Duodenal mucosa (tissue), 2 donors: ENCODE results near the gene ETV7.

Experiments used
- H3K27ac ChIP-seq: one replicate; pipeline ENCODE4 v1.7.0; 2013; ENCODE audit warnings: low read depth, low read length
- H3K27me3 ChIP-seq, 2 donors: one replicate each; pipeline ENCODE4 v1.7.0; 2013; ENCODE audit warnings: low read length in 2 of 2, control low read depth in 1 of 2; ENCODE audit not compliant: insufficient read depth in 2 of 2, control insufficient read depth in 1 of 2
- H3K36me3 ChIP-seq, 2 donors: one replicate each; pipeline ENCODE4 v1.7.0; 2013; ENCODE audit warnings: low read length in 2 of 2, control low read depth in 1 of 2; ENCODE audit not compliant: insufficient read depth in 2 of 2, control insufficient read depth in 1 of 2
- H3K4me1 ChIP-seq, 2 donors: one replicate each; pipeline ENCODE4 v1.7.0; 2013; ENCODE audit warnings: low read length in 2 of 2, control low read depth in 1 of 2; ENCODE audit not compliant: insufficient read depth in 2 of 2, control insufficient read depth in 1 of 2
- H3K4me3 ChIP-seq, 2 donors: one replicate each; pipeline ENCODE4 v1.7.0; 2013; ENCODE audit warnings: low read length in 2 of 2, low read depth in 1 of 2
- H3K9ac ChIP-seq, 2 donors: one replicate each; pipeline ENCODE4 v1.7.0; 2013; ENCODE audit warnings: low read length in 2 of 2, low read depth in 1 of 2
- H3K9me3 ChIP-seq, 2 donors: one replicate each; pipeline ENCODE4 v1.7.0; 2013; ENCODE audit warnings: low read length in 2 of 2, control low read depth in 1 of 2; ENCODE audit not compliant: control insufficient read depth in 1 of 2

Gene ETV7

GRCh38 chr6:36375644-36376155 is 11.8 kb downstream of the ETV7 start:
- Histone ChIP-seq H3K4me3 (no peak overlapping the region), H3K36me3 (peaks cover 8 to 17% of the 10 kb centered on the region in 2 donors), H3K9me3 (no peaks in the 10 kb centered on the region), H3K9ac (no peak overlapping the region), H3K27ac (no peak overlapping the region), H3K4me1 (no peaks in the 10 kb centered on the region), H3K27me3 (no peaks in the 10 kb centered on the region)

- peaks cover 11 to 19% of the 10 kb centered on the region in 2 donors for H3K36me3 ChIP-seq
- no peak overlapping the region for H3K4me3 ChIP-seq
- no peaks in the 10 kb centered on the region for H3K4me1 ChIP-seq
- no peak overlapping the region for H3K27ac ChIP-seq
- H3K27me3 ChIP-seq = no peaks in the 10 kb centered on the region
- H3K9ac ChIP-seq = no peak overlapping the region
- H3K9me3 ChIP-seq = no peaks in the 10 kb centered on the region
Measured at GRCh38 chr6:36374972-36375371, 12.5 kb downstream of the ETV7 start.

- Histone ChIP-seq H3K27ac (no peak overlapping the region), H3K9me3 (no peaks in the 10 kb centered on the region), H3K4me1 (no peaks in the 10 kb centered on the region), H3K27me3 (no peaks in the 10 kb centered on the region), H3K9ac (no peak overlapping the region), H3K4me3 (no peak overlapping the region), H3K36me3 (peaks cover 11 to 26% of the 10 kb centered on the region in 2 donors)
Measured at GRCh38 chr6:36374194-36374593, 13.3 kb downstream of the ETV7 start.

- Histone ChIP-seq H3K27ac (no peak overlapping the region), H3K36me3 (peaks cover 17 to 33% of the 10 kb centered on the region in 2 donors), H3K4me3 (no peak overlapping the region), H3K27me3 (no peaks in the 10 kb centered on the region), H3K4me1 (no peaks in the 10 kb centered on the region), H3K9me3 (no peaks in the 10 kb centered on the region), H3K9ac (no peak overlapping the region)
Measured at GRCh38 chr6:36373368-36374019, 14.0 kb downstream of the ETV7 start.

GRCh38 chr6:36372088-36372487 is 15.4 kb downstream of the ETV7 start:
- Histone ChIP-seq H3K27ac (no peak overlapping the region), H3K4me1 (no peaks in the 10 kb centered on the region), H3K9me3 (no peaks in the 10 kb centered on the region), H3K36me3 (peaks cover 22 to 40% of the 10 kb centered on the region in 2 donors), H3K9ac (no peak overlapping the region), H3K4me3 (no peak overlapping the region), H3K27me3 (no peaks in the 10 kb centered on the region)

- H3K9ac ChIP-seq = no peak overlapping the region
- no peaks in the 10 kb centered on the region for H3K27me3 ChIP-seq
- no peak overlapping the region for H3K27ac ChIP-seq
- H3K9me3 ChIP-seq = no peaks in the 10 kb centered on the region
- no peaks in the 10 kb centered on the region for H3K4me1 ChIP-seq
- H3K36me3 ChIP-seq = peaks cover 22 to 40% of the 10 kb centered on the region in 2 donors
- no peak overlapping the region for H3K4me3 ChIP-seq
Measured at GRCh38 chr6:36371211-36371610, 16.3 kb downstream of the ETV7 start.

- Histone ChIP-seq H3K9me3 (no peaks in the 10 kb centered on the region), H3K27ac (no peak overlapping the region), H3K36me3 (peaks cover 18 to 35% of the 10 kb centered on the region in 2 donors), H3K4me3 (no peak overlapping the region), H3K9ac (no peak overlapping the region), H3K4me1 (peaks cover 0 to 2% of the 10 kb centered on the region in 2 donors), H3K27me3 (no peaks in the 10 kb centered on the region)
Measured at GRCh38 chr6:36370638-36371037, 16.8 kb downstream of the ETV7 start.

- peaks cover 18 to 34% of the 10 kb centered on the region in 2 donors for H3K36me3 ChIP-seq
- no peak overlapping the region for H3K4me3 ChIP-seq
- H3K4me1 ChIP-seq = peaks cover 6 to 10% of the 10 kb centered on the region in 2 donors
- H3K27me3 ChIP-seq = no peaks in the 10 kb centered on the region
- H3K9ac ChIP-seq = no peak overlapping the region
- no peaks in the 10 kb centered on the region for H3K9me3 ChIP-seq
- no peak overlapping the region for H3K27ac ChIP-seq
Measured at GRCh38 chr6:36368921-36369865, 18.3 kb downstream of the ETV7 start.

GRCh38 chr6:36368421-36368820 is 19.0 kb downstream of the ETV7 start:
- Histone ChIP-seq H3K4me1 (peaks cover 6 to 10% of the 10 kb centered on the region in 2 donors), H3K27ac (no peak overlapping the region), H3K9me3 (no peaks in the 10 kb centered on the region), H3K36me3 (peaks cover 18 to 34% of the 10 kb centered on the region in 2 donors), H3K27me3 (no peaks in the 10 kb centered on the region), H3K9ac (no peak overlapping the region), H3K4me3 (no peak overlapping the region)

GRCh38 chr6:36367743-36368142 is 19.7 kb downstream of the ETV7 start:
- Histone ChIP-seq H3K36me3 (peaks cover 18 to 32% of the 10 kb centered on the region in 2 donors), H3K9me3 (no peaks in the 10 kb centered on the region), H3K27ac (no peak overlapping the region)

More at GRCh38 chr6:36367743-36368142, 19.7 kb downstream of the ETV7 start:
- Histone ChIP-seq H3K9ac (no peak overlapping the region), H3K4me3 (no peak overlapping the region), H3K27me3 (no peaks in the 10 kb centered on the region), H3K4me1 (peaks cover 6 to 10% of the 10 kb centered on the region in 2 donors)
